Measurements from ENCODE around the gene ZC2HC1B. TPM values are rescaled to one million over a fixed set of nuclear protein-coding genes. Genes with fewer than 3 reads are reported as not detected.
A peak's percentile ranks its signal among the peaks of the same experiment; 100 is the strongest.

The ZC2HC1B gene
- polyA plus RNA-seq, 12 donors, result 0.38 to 0.83 TPM; not detected in 10

GRCh38 chr6:143961886-143962878 lies 97.9 kb downstream of the ZC2HC1B start:
- peak; percentile 70 for DNase-seq

- no peak for DNase-seq
Measured at GRCh38 chr6:143963158-143963919, 99.1 kb downstream of the ZC2HC1B start.

DNA sequence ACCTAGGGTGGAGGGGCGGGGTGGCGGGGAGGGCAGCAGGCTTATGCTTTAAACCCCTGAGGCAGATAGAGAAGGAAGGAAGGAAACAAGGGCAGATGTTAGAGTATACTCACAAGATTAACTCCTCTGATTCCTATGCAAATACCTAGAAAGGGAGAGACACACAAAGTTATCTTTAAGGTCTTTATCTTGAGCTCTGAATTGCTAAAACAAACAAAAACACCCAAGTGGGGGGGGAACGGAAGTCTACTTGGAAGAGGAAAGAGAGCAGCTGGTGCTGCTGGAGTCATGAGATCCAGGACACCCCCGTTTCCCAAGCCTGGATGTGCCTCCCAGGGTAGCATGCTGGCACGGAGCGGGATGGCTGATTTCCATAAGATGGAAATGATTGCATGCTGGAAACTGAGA lies 100.4 kb downstream of the ZC2HC1B start:
- no peak for DNase-seq

GRCh38 chr6:143965503-143966171 lies 101.4 kb downstream of the ZC2HC1B start:
- DNase-seq, result no peak

DNA sequence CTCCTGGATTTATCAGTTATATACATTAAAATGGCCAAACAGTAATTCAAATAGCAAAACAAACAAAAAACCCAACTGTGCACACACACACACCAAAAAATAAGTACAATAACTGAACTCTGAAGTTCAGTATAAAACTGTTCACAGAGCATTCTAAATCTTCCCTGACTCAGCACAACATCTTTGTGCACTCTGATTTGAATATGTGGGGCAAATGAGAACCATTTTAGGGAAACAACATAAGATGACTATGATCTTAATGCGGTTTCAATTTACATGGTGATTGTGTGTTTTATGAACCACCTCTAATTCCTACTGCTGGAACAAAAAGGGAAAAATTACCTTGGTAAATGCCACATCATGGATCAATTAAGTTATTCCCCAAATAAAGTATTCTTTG lies 102.0 kb downstream of the ZC2HC1B start:
- DNase-seq, result no peak

DNA sequence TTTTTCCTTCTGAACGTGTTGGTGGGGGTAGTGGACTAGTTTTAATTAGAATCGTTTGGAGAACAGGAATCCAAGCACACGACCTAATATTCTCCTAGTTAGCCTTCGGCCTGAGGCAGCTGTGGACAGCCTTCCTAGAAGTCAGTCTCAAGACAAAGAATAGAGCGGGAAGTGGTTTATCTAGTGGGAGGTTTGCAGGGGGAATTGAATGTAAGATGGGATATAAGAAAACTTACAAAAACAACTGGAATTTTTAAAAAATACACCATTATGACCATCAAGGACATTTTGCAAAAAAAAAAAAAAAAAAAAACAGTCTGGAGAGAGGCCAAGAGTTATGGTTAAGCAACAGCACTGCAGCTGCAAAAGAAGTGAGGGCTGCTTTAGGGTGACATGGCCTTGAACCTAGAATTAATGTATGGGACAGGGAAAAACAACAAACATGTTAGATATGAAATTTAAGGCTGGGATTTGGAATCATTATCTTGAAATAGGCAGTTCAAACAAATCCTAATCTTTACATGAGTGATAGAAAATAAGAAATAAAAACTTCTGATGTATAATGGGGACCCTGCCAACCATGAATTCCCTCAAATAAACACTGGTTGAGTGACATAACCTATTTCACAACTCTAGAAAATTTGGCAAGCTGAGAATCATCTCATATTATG lies 103.6 kb downstream of the ZC2HC1B start:
- no peak for DNase-seq

- no peak for DNase-seq
Measured at GRCh38 chr6:143969077-143969476, 104.8 kb downstream of the ZC2HC1B start.

GRCh38 chr6:143970456-143971218 lies 106.4 kb downstream of the ZC2HC1B start:
- DNase-seq, result peak; percentile 73

DNA sequence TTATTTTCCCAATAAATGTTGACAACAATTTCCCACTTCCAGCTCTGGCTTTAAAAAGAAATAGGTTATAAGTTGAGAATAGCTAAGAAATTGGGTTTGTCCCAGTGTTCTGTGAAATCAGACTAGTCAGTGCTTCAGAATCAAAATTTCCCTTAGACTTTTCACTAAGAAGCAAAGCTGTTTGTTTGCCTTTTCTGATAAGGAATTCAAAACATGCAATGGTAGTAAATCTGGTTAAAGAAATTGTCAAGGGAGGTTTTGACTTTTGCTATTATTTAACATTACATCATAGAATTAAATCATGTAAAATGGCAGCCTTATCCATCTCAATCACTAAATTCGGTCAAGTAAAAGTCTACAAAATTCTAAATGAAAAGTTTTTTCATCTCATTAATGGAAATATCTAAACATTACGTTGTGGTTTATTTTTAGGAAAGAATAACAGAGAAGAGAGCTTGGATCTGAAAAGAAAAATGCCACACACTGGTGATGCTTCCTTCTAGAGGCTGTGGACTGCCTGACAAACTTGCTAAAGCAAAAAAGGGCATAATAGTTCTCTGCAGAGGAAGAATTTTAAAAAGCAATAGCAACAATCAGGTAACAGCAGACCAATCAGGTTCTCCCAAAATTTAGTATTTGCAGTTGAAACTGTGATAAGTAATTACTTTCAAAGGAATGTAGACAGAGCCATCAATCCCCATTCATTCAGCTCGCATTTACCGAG lies 107.4 kb downstream of the ZC2HC1B start:
- DNase-seq, result no peak

DNA sequence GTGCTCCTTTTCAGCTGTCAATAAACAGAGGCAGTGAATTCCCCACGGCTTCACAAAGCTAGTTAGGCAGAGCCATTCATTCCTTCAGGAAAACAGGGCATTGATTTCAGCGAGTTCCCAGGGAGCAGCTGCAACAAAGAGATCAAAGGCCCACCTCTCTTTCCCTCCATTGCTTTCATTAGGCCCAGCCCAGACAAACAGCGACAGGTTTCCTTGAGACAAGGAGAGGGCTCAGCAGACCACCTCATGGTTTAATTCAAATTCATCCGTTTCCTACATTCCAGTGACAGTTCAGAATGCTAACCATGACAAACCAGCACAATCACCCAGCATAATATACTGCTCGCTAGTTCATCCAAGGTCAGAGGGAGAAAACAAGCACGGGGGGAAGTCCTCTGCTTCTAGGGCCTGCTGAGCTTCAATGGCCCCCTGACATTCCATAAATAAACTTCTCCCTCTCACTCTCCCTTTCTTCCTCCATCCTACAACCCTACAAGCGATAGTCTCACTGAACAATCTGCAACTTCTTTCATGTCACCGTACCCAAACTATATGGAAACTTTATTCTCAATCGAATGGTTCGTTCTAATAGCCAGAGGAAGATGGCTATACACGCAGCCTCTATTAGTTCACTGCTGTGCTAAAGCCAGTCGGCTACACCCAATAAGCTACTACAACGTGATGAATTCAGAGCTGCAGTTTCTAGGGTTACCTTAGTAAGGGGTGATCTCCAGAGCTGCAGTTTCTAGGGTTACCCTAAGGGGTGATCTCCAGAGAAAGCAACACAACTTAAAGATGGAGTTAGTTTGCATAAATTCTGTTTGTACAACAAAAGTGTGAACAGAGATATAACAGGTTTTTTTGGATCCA lies 109.1 kb downstream of the ZC2HC1B start:
- DNase-seq, result no peak

GRCh38 chr6:143974089-143974488 lies 109.8 kb downstream of the ZC2HC1B start:
- DNase-seq, result no peak

- DNase-seq, result no peak
Measured at GRCh38 chr6:143976806-143977349, 112.6 kb downstream of the ZC2HC1B start.

DNA sequence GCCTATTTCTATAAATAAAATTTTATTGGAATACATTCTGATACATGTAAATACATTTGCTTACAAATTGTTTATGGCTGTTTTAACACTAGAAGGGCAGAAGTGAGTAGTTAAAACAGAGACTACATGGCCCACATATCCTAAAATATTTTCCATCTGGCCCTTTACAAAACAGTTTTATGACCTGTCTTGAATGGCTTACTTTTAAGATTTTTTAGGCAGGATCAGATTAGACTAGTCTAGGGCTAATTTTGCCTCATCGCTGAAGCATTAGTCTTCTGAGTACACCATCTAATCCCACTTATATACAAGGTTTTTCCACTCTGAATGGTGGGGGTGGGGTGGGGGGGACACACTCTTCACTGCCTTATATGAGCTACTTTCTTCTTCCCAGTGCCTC lies 116.6 kb downstream of the ZC2HC1B start:
- DNase-seq, result no peak

- DNase-seq, result no peak
Measured at GRCh38 chr6:143982968-143983367, 118.7 kb downstream of the ZC2HC1B start.

DNA sequence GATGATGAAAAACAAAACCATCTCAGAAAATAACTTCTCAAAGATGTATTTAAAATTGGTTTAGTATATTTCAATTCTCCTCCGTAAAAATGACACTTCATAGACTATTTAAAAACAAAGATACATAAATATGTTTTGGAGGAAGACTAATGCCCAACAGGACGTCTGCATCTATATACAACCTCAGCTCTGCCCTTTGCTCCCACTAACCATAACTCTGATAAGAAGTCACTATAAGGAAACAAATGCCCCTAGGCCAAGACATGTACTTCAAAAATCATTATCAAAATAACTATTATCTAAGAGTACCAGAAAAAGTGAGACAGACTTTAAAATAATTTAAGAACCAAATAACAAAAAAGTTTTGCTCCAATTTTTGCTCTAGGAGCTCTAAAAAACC lies 120.4 kb downstream of the ZC2HC1B start:
- DNase-seq, result no peak

GRCh38 chr6:143986463-143987065 lies 122.3 kb downstream of the ZC2HC1B start:
- no peak for DNase-seq
